GM23248 (cell line): Measurements from ENCODE around the gene ADO.

Experiments
- EZH2 ChIP-seq: fragments of 200-600 bp; sonication (generic); IDR thresholded peaks from 2 replicates; pipeline ENCODE4 v1.6.1; 2018; ENCODE audit warnings: antibody characterized with exemption, mild to moderate bottlenecking; ENCODE audit not compliant: insufficient read depth, poor library complexity, severe bottlenecking
- EZH2phosphoT487 ChIP-seq: fragments of 200-600 bp; sonication (generic); IDR thresholded peaks from 2 replicates; pipeline ENCODE4 v1.6.1; 2018; ENCODE audit warnings: antibody characterized with exemption, moderate library complexity, mild to moderate bottlenecking, low read depth; ENCODE audit not compliant: insufficient read depth

- TF ChIP-seq EZH2, result no peak
- no peak for TF ChIP-seq EZH2phosphoT487
These were observed 26.8 kb downstream of the ADO start for GRCh38 chr10:62831346-62831745.
